GM18861 (cell line): Measurements from ENCODE around the gene RALGAPA2.

Experiments used
- ATAC-seq: cut with Tn5 transposase; IDR thresholded peaks from one replicate; pipeline ENCODE4 v1.9.1; 2021; ENCODE audit not compliant: unreplicated experiment

RALGAPA2 gene

GRCh38 chr20:20390393-20390792 is 322.1 kb downstream of the RALGAPA2 start:
- no peak for ATAC-seq

GRCh38 chr20:20386192-20386591 is 326.3 kb downstream of the RALGAPA2 start:
- no peak for ATAC-seq

- no peak for ATAC-seq
Observed at GRCh38 chr20:20375862-20376261, 336.6 kb downstream of the RALGAPA2 start.

GRCh38 chr20:20373091-20373571 is 339.3 kb downstream of the RALGAPA2 start:
- no peak for ATAC-seq

- ATAC-seq = no peak
Observed at GRCh38 chr20:20371681-20372080, 340.8 kb downstream of the RALGAPA2 start.

GRCh38 chr20:20371083-20371482 is 341.4 kb downstream of the RALGAPA2 start:
- ATAC-seq = no peak

- no peak for ATAC-seq
Observed at GRCh38 chr20:20370094-20370575, 342.3 kb downstream of the RALGAPA2 start.

GRCh38 chr20:20369250-20370093 is 343.0 kb downstream of the RALGAPA2 start:
- no peak for ATAC-seq

GRCh38 chr20:20368418-20369249 is 343.8 kb downstream of the RALGAPA2 start:
- no peak for ATAC-seq

- ATAC-seq = no peak
Observed at GRCh38 chr20:20367575-20368417, 344.6 kb downstream of the RALGAPA2 start, which contains the start of gene INSM1. Gene INSM1, plus strand, starts transcription at chr20:20368104. Its CDS starts 164 bp downstream, at chr20:20368268.

- no peak for ATAC-seq
Observed at GRCh38 chr20:20366876-20367574, 345.4 kb downstream of the RALGAPA2 start.

- ATAC-seq = no peak
Observed at GRCh38 chr20:20366551-20366875, 345.9 kb downstream of the RALGAPA2 start.

- ATAC-seq = no peak
Observed at GRCh38 chr20:20365480-20366161, 346.8 kb downstream of the RALGAPA2 start.

GRCh38 chr20:20364593-20365479 is 347.6 kb downstream of the RALGAPA2 start:
- ATAC-seq = no peak

- ATAC-seq = no peak
Observed at GRCh38 chr20:20363799-20364592, 348.4 kb downstream of the RALGAPA2 start.

GRCh38 chr20:20363434-20363798 is 349.0 kb downstream of the RALGAPA2 start:
- no peak for ATAC-seq

- no peak for ATAC-seq
Observed at GRCh38 chr20:20362774-20363433, 349.5 kb downstream of the RALGAPA2 start.
